GM12878 (cell line): ENCODE measurements around the gene MYH6. TPM values are rescaled to one million over a fixed set of nuclear protein-coding genes. Genes with fewer than 3 reads are reported as not detected.

Experiments used
- ATAC-seq: fragments of 200-7000 bp; cut with Tn5 transposase; 3 replicates; pipeline ENCODE4 v1.9.1; 2020; ENCODE audit warnings: mild to moderate bottlenecking, moderate library complexity
- BruUV-seq: library from RNA; stranded (reverse); fragments of 400-500 nt; replicated peaks from 2 replicates; lab custom pipeline; 2021; lab: Mats Ljungman, UMichigan
- CTCF ChIA-PET: fragments of 300-600 bp; sonication (Branson Sonifier 250); formaldehyde crosslinking; extraction: SDS; loops from one replicate; lab custom pipeline; 2021; ENCODE audit warnings: inconsistent platforms; lab: Yijun Ruan, JAX
- POLR2A ChIA-PET: fragments of 350-600 bp; formaldehyde crosslinking; extraction: SDS; loops from one replicate; lab custom pipeline; 2021; ENCODE audit warnings: inconsistent platforms; lab: Charles Lee
- RAD21 ChIA-PET: fragments of 300-600 bp; sonication (Branson Sonifier 250); formaldehyde crosslinking; loops from one replicate; lab custom pipeline; 2023; ENCODE audit warnings: antibody characterized with exemption; ENCODE audit not compliant: unreplicated experiment; lab: Charles Lee
- SMC1A ChIA-PET: fragments of 300-600 bp; sonication (Branson Sonifier 250); formaldehyde crosslinking; loops from one replicate; lab custom pipeline; 2023; ENCODE audit not compliant: unreplicated experiment, uncharacterized antibody; lab: Charles Lee
- DNase-seq: peaks from one replicate; pipeline ENCODE4 v3.0.0-alpha.2; 2011; ENCODE audit warnings: low read depth, low spot score
- FAIRE-seq: peaks from 3 replicates; lab custom pipeline; 2011; peaks lifted over from hg19 to GRCh38; lab: Jason Lieb, UNC
- H2AFZ ChIP-seq: 2 replicates; pipeline ENCODE4 v1.6.0; 2011; ENCODE audit warnings: low read depth, low read length, control low read depth; ENCODE audit not compliant: control insufficient read depth
- H3K27ac ChIP-seq: 2 replicates; pipeline ENCODE4 v1.5.1; 2011; ENCODE audit warnings: control low read depth; ENCODE audit not compliant: control insufficient read depth, insufficient read depth
- H3K27me3 ChIP-seq, 2 experiments: replicated peaks in 1 of 2; 2 replicates each; pipeline versions ENCODE4 v1.6.0 to v1.6.1; 2011; ENCODE audit warnings: low read length in 1 of 2; ENCODE audit not compliant: control insufficient read depth in 2 of 2, insufficient read depth in 2 of 2
- H3K36me3 ChIP-seq, 2 experiments: 2 replicates each; pipeline ENCODE4 v1.5.1; 2011; ENCODE audit warnings: low read length in 1 of 2; ENCODE audit not compliant: control insufficient read depth in 2 of 2, insufficient read depth in 2 of 2
- H3K4me1 ChIP-seq: 2 replicates; pipeline ENCODE4 v1.6.1; 2011; ENCODE audit warnings: mild to moderate bottlenecking, low read length, moderate library complexity, mixed read lengths; ENCODE audit not compliant: control insufficient read depth, insufficient read depth
- H3K4me2 ChIP-seq: 2 replicates; pipeline ENCODE4 v1.6.0; 2011; ENCODE audit warnings: control low read depth; ENCODE audit not compliant: control insufficient read depth, insufficient read depth
- H3K4me3 ChIP-seq: fragments of 200-600 bp; sonication (generic); 2 replicates; pipeline ENCODE4 v1.5.1; 2016
- H3K79me2 ChIP-seq: 2 replicates; pipeline ENCODE4 v1.6.0; 2011; ENCODE audit warnings: low read length; ENCODE audit not compliant: control insufficient read depth, insufficient read depth
- H3K9ac ChIP-seq: 2 replicates; pipeline ENCODE4 v1.8.0; 2011; ENCODE audit warnings: low read length, control low read depth, mixed read lengths; ENCODE audit not compliant: control insufficient read depth, insufficient read depth
- H3K9me3 ChIP-seq: replicated peaks from 3 replicates; pipeline ENCODE4 v1.5.1; 2011; ENCODE audit warnings: mild to moderate bottlenecking, low read length; ENCODE audit not compliant: control insufficient read depth, insufficient read depth
- H4K20me1 ChIP-seq: 2 replicates; pipeline ENCODE4 v1.6.0; 2011; ENCODE audit not compliant: control insufficient read depth, insufficient read depth
- ELK1 ChIP-seq: IDR thresholded peaks from 2 replicates; pipeline ENCODE4 v1.6.1; 2012; ENCODE audit warnings: low read depth, low read length, improper control_type of control experiment
- IRF3 ChIP-seq: fragments of 450-650 bp; IDR thresholded peaks from 2 replicates; pipeline ENCODE4 v1.6.1; 2014; ENCODE audit warnings: mild to moderate bottlenecking
- MYB ChIP-seq: fragments of 150-350 bp; IDR thresholded peaks from 2 replicates; pipeline ENCODE4 v1.6.1; 2014; ENCODE audit warnings: mild to moderate bottlenecking, low read depth, low read length, borderline replicate concordance
- POLR2A ChIP-seq: IDR thresholded peaks from 2 replicates; pipeline ENCODE4 v1.6.1; 2011; ENCODE audit warnings: low read depth, mild to moderate bottlenecking, low read length
- SUPT20H ChIP-seq: IDR thresholded peaks from 2 replicates; pipeline ENCODE4 v1.6.1; 2011; ENCODE audit warnings: low read depth, mild to moderate bottlenecking, low read length, moderate library complexity, borderline replicate concordance; ENCODE audit not compliant: control insufficient read depth
- SUZ12 ChIP-seq: fragments of 200-600 bp; sonication (generic); IDR thresholded peaks from one replicate; pipeline ENCODE4 v1.6.1; 2018; ENCODE audit warnings: antibody characterized with exemption, mild to moderate bottlenecking; ENCODE audit not compliant: unreplicated experiment
- WGBS: methylation state at CpG from one replicate; pipeline ENCODE4 v1.1.6; 2016; ENCODE audit warnings: low lambda C conversion rate; ENCODE audit not compliant: insufficient replicate concordance, insufficient coverage; ENCODE audit errors: missing lambda C conversion rate; 5-methylcytosine and 5-hydroxymethylcytosine counted together
- in situ Hi-C: fragments of 300-500 bp; cut with MboI; formaldehyde crosslinking; loops from 9 replicates; pipeline ENCODE4 v1.14.3; 2018; ENCODE audit warnings: mixed read lengths
- intact Hi-C: fragments of 100-400 bp; cut with micrococcal nuclease; formaldehyde crosslinking; loops from one replicate; pipeline ENCODE4 v1.14.2; 2022; ENCODE audit not compliant: unreplicated experiment
- polyA plus RNA-seq, 11 experiments: library from polyadenylated mRNA; depleted of rRNA in 4 of 11; unstranded in 6 of 11; stranded (reverse) in 5 of 11; fragments of >200 nt; fragmentation: Nextera tagmentation in 4 of 11; fragmentation: Illumina TruSeq in 1 of 11; extraction: Ambion mirVana in 4 of 11; extraction: Trizol in 1 of 11; gene quantifications; 1 replicate in 1 of 11; 2 replicates in 10 of 11; pipeline versions ENCODE4 v1.2.1 to v1.2.3, GENCODE V29; 2011 to 2016; ENCODE audit warnings: inconsistent platforms in 2 of 11, missing spikeins in 2 of 11, low read depth in 1 of 11
- total RNA-seq, 4 experiments: library from RNA; depleted of rRNA in 3 of 4; stranded (reverse); fragments of >200 nt in 3 of 4; fragmentation: Illumina TruSeq in 1 of 4; extraction: Trizol in 1 of 4; gene quantifications; 2 replicates each; pipeline versions ENCODE4 v1.2.1 to v1.2.3, GENCODE V29; 2013 to 2021

Gene MYH6
- total and polyA plus RNA-seq, 10 of the 15 experiments (the other 5 are each of a cell fraction or from before 2014, with no cell fraction given) = 0.01 to 0.84 (median 0.05) TPM; not detected in 7

- FAIRE-seq (no peak), DNase-seq (no peak), ATAC-seq (no peak)
- H3K27me3 ChIP-seq = no peaks in the 10 kb centered on the region; a peak in 2 of 4 replicates
- in situ Hi-C loops = no loop called here
- H3K4me2 ChIP-seq = no peak overlapping the region
- H3K9me3 ChIP-seq = no peaks in the 10 kb centered on the region
- H3K36me3 ChIP-seq = no peaks in the 10 kb centered on the region
- no peaks in the 10 kb centered on the region for H3K79me2 ChIP-seq
- H3K27ac ChIP-seq = no peak overlapping the region
- no peak overlapping the region for H3K4me3 ChIP-seq
- POLR2A ChIA-PET = no interaction called here
- intact Hi-C loops = no loop called here
- RAD21 ChIA-PET = no interaction called here
- WGBS = 36% methylated on average over 10 of the region's 10 CpGs
- no peaks in the 10 kb centered on the region for H3K4me1 ChIP-seq
- H2AFZ ChIP-seq = no peak overlapping the region
- no TSS peak for BruUV-seq
- H3K9ac ChIP-seq = no peak overlapping the region
- CTCF ChIA-PET = no interaction called here
- H4K20me1 ChIP-seq = no peaks in the 10 kb centered on the region
- SMC1A ChIA-PET = no interaction called here
- TF ChIP-seq POLR2A (no peak), SUZ12 (no peak), IRF3 (no peak), SUPT20H (no peak)
Measured at GRCh38 chr14:23396781-23397407, 11.2 kb downstream of the MYH6 start.

- Histone ChIP-seq H2AFZ (no peak overlapping the region), H4K20me1 (no peaks in the 10 kb centered on the region), H3K36me3 (no peaks in the 10 kb centered on the region), H3K79me2 (no peaks in the 10 kb centered on the region), H3K27me3 (no peaks in the 10 kb centered on the region; a peak in 2 of 4 replicates)
- RAD21 ChIA-PET = no interaction called here
- TF ChIP-seq MYB (no peak), ELK1 (no peak)
- TF ChIP-seq, all 136 proteins: peak for 0
- Histone ChIP-seq H3K4me1 (no peaks in the 10 kb centered on the region), H3K9me3 (no peaks in the 10 kb centered on the region), H3K4me3 (no peak overlapping the region), H3K9ac (no peak overlapping the region), H3K27ac (no peak overlapping the region), H3K4me2 (no peak overlapping the region)
- no peak for ATAC-seq
- 62% methylated on average over 10 of the region's 10 CpGs for WGBS
- SMC1A ChIA-PET = no interaction called here
- CTCF ChIA-PET = no interaction called here
- in situ Hi-C loops (no loop called here), intact Hi-C loops (no loop called here)
- no peak for DNase-seq
- no TSS peak for BruUV-seq
- POLR2A ChIA-PET = no interaction called here
- no peak for FAIRE-seq
Measured at GRCh38 chr14:23396126-23396525, 11.9 kb downstream of the MYH6 start.
